NCI-H2196 treated with DMSO at 0.1 percent for 48 hours (cell line): ENCODE results near the gene ANO9.
"Not testable (repeated sequence)": the region's sequence is repeated elsewhere in the genome, so short reads cannot be mapped to it uniquely, and the experiment has no call there.

Experiments used
- DNase-seq: peaks from one replicate; lab custom pipeline; 2025; ENCODE audit not compliant: unreplicated experiment; lab: John Stamatoyannopoulos, UW

ANO9 gene

DNA sequence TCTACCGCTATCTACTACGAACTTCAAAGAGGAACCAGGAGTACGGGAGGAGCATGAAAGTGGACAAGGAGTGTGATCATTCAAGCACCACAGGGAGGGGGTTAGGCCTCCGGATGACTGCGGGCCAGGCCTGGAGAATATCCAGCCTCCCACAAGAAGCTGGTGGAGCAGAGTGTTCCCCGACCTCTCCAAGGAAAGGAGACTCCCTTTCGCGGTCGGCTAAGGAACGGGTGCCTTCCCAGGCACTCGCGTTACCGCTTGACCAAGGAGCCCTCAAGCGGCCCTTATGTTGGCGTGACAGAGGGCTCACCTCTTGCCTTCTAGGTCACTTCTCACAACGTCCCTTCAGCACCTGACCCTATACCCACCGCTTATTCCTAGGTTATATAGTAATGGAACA lies 52.4 kb downstream of the ANO9 start:
- DNase-seq, result not testable (repeated sequence)

GRCh38 chr11:387193-387793 lies 54.5 kb downstream of the ANO9 start:
- DNase-seq, result no peak

- no peak for DNase-seq
These were observed 55.3 kb downstream of the ANO9 start for GRCh38 chr11:386483-386882.

DNA sequence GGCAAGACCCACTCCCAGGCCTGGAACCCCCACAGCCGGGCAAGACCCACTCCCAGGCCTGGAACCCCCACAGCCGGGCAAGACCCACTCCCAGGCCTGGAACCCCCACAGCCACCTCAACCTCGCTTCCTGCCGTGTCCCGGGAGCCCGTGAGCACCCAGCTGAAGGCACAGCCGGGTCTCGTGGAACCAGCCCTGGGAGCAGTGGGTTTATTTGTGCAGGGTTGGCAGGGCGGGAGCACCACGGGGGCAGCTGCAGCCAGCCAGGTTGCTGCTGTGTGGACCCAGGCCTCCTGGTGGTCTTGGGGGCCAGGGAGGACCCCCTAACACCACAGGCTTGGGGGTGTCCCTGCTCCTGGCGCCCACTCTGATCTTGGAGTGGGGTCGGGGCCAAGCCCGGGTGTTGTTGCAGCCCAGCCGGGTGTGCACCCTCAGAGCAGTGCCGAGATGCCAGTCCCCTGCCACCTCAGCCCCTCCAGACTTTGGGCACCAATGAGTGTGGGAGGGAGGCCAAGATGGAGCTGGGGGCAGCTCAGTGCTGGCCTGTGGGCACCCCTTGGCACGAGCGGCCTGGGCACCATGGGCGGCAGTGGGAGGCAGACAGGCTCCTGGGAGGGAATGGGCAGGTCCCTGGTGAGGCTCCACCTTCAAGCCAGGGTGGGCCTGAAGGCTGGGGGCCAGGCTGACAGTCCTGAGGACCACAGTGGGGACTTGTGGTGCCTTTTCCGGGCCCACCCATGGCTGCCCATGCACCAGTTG lies 56.0 kb downstream of the ANO9 start:
- no peak for DNase-seq

- no peak for DNase-seq
These were observed 57.3 kb downstream of the ANO9 start for GRCh38 chr11:384511-384910.

- no peak for DNase-seq
These were observed 58.4 kb downstream of the ANO9 start for GRCh38 chr11:383431-383830.

DNA sequence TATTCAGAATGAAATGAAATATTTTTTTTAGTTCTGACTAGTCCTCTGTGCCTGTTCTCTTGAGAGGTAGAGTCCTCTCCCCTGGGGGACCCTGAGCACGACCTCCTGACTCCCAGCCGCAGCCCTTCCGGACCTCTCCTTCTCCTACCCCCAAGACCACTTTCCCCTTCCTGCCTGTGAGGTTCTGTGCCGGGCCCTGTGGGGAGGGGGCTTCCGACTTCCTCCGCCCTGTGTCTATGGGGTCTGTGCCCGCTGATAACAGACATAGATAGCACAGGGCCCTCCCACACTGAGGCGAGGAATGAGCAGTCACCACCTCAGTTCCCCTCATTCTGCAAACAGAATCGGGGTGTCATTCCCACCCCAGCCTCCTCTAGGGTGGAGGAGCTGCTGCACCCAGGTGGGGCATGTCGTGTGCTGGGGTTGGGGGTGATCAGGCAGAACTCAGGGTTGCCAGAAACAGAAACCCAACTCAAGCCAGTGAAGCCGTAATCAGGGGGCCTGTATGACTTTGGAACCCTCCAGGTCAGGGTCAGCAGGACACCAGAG lies 59.7 kb downstream of the ANO9 start:
- no peak for DNase-seq

GRCh38 chr11:381501-382072 lies 60.2 kb downstream of the ANO9 start:
- DNase-seq, result no peak

DNA sequence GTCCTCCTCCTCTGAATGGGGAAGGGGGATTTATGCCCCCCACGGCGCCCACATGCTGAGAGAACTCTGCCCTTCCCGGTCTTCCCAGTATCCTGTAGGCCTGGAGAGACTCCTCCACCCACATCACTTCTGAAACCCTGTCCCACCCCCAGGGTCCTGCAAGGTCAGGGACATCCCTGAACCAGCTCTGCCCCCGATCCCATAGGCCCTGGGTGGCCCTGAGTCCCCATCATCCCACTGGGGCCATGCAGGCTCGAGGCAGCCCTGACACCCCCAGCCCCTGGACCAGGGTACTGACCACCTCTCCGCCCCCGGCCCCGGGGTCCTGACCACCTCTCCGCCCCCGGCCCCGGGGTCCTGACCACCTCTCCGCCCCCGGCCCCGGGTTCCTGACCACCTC lies 60.8 kb downstream of the ANO9 start:
- DNase-seq, result no peak

GRCh38 chr11:380491-380890 lies 61.3 kb downstream of the ANO9 start:
- DNase-seq, result no peak

- no peak for DNase-seq
These were observed 61.7 kb downstream of the ANO9 start for GRCh38 chr11:380095-380480.

DNA sequence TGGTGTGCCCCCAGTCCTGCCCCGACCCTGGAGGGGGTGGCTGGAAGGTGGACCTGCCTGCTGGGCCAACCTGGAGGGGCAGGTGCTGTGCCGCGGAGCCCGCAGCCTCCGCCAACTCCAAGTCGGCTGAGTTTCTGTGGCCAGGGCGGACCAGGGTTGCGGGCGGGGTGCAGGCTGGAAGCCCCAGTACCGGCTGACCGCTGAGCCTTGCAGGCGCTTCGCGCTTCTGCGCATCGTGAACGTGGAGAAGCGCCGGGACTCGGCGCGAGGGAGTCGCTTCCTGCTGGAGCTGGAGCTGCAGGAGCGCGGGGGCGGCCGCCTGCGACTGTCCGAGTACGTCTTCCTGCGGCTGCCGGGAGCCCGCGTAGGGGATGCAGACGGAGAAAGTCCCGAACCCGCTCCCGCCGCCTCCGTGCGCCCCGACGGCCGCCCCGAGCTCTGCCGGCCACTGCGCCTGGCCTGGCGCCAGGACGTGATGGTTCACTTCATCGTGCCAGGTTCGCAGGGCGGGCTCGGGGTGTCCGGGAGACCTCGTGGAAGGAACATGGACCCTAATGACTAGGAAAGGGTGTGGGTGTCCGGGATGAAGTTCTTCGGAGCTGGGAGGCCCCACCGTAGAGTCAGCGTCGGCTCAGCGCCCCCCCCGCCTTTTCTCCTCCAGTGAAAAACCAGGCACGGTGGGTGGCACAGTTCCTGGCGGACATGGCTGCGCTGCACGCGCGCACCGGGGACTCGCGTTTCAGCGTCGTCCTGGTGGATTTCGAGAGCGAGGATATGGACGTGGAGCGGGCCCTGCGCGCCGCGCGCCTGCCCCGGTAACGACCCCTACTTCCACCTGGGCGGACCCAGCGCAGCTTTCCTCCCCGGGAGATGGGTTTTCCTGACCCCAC lies 62.4 kb downstream of the ANO9 start:
- DNase-seq, result no peak

- no peak for DNase-seq
These were observed 63.8 kb downstream of the ANO9 start for GRCh38 chr11:377883-378500.

- DNase-seq, result no peak
These were observed 64.5 kb downstream of the ANO9 start for GRCh38 chr11:377174-377865.

GRCh38 chr11:376531-377173 lies 65.2 kb downstream of the ANO9 start:
- DNase-seq, result no peak

- no peak for DNase-seq
These were observed 66.5 kb downstream of the ANO9 start for GRCh38 chr11:375065-376025.

DNA sequence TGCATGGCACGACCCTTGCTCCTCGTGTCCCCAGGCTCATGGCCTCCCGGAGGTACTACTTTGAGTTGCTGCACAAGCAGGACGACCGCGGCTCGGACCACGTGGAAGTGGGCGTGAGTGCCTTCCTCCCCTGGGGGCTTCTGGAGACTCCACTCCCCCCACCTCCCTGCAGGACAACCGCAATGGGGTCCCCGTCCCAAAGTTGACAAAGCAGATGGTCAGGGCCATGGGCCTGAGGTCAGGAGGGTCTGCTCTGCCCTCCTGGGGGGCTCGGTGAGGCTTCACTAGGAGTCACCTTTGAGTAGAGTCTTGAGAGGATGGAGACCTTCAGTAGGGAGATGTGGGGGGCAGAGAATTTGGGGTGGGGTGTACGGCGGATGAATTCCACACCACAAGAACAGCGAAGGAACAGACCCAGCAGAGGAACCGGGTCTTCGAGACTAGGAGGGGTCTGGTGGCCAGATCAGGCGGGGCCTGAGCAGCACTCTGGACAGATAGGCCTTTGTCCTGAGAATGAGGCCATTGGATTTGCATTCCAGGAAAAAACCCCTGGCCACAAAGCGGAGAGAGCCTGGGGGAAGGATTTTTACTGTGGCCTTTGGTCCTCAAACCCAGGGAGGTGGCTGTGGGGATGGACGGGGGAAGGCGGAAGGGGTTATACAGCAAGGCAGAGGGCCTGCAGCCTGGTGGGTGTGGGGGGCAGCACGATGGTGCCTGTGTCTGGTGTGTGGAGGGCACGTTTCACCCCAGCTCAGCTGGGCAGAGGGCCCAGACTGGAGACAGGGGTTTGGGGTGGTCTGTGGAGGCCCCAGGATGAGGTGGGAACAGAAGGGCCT lies 67.9 kb downstream of the ANO9 start:
- DNase-seq, result no peak
